ENCODE data around the gene LIN9.

DNA sequence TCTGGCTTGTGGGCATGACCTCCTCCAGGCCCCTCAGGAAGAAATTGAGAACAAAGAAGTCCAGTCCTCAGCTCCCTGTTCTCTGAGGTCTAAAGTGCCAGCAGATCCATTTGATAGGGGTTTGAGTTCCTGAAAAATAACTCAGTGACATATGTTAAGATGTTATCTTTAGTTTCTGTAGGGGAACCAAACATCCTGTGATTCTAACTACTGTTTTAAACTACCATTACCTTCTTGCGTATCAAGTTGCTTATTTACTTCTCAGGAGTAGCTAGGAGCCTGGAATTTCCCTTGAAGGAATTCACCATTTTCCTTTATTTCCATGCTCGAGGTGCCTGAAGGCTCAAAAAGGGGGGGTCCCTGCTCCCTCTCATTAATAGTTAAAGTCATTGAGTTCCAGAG lies 18.8 kb upstream of the LIN9 start:
- TF ChIP-seq, protein P1, sequence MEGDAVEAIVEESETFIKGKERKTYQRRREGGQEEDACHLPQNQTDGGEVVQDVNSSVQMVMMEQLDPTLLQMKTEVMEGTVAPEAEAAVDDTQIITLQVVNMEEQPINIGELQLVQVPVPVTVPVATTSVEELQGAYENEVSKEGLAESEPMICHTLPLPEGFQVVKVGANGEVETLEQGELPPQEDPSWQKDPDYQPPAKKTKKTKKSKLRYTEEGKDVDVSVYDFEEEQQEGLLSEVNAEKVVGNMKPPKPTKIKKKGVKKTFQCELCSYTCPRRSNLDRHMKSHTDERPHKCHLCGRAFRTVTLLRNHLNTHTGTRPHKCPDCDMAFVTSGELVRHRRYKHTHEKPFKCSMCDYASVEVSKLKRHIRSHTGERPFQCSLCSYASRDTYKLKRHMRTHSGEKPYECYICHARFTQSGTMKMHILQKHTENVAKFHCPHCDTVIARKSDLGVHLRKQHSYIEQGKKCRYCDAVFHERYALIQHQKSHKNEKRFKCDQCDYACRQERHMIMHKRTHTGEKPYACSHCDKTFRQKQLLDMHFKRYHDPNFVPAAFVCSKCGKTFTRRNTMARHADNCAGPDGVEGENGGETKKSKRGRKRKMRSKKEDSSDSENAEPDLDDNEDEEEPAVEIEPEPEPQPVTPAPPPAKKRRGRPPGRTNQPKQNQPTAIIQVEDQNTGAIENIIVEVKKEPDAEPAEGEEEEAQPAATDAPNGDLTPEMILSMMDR (IDR thresholded peaks at IDR 0.05; ENCODE audit: low read depth, low read length, poor library complexity, severe bottlenecking) = no peak
- TF ChIP-seq EZH2phosphoT487 (IDR thresholded peaks at IDR 0.05; ENCODE audit: borderline replicate concordance, low read length) = no peak
